Endodermal cell (in vitro differentiated cells): Measurements from ENCODE around the gene GLOD4. TPM values are rescaled to one million over a fixed set of nuclear protein-coding genes. Genes with fewer than 3 reads are reported as not detected.
A peak's percentile ranks its signal among the peaks of the same experiment; 100 is the strongest.

ENCODE experiments used
- DNase-seq: peaks from one replicate; pipeline ENCODE4 v3.0.0-alpha.2; 2017
- H3K27ac ChIP-seq: 2 replicates; pipeline ENCODE4 v1.5.1; 2013; ENCODE audit warnings: mild to moderate bottlenecking, low read depth, low read length, moderate library complexity
- H3K27me3 ChIP-seq: 2 replicates; pipeline ENCODE4 v1.6.1; 2013; ENCODE audit warnings: mild to moderate bottlenecking, low read length, moderate library complexity; ENCODE audit not compliant: insufficient read depth, control insufficient read depth, poor library complexity, severe bottlenecking
- H3K36me3 ChIP-seq: 2 replicates; pipeline ENCODE4 v1.7.0; 2013; ENCODE audit warnings: mild to moderate bottlenecking, low read length, moderate library complexity; ENCODE audit not compliant: control insufficient read depth, insufficient read depth
- H3K4me1 ChIP-seq: one replicate; pipeline ENCODE4 v1.7.0; 2013; ENCODE audit warnings: low read length; ENCODE audit not compliant: control insufficient read depth, insufficient read depth
- H3K4me3 ChIP-seq: 2 replicates; pipeline ENCODE4 v1.5.1; 2013; ENCODE audit warnings: mild to moderate bottlenecking, low read length, moderate library complexity
- H3K9ac ChIP-seq: 2 replicates; pipeline ENCODE4 v1.6.1; 2013; ENCODE audit warnings: mild to moderate bottlenecking, low read length, moderate library complexity; ENCODE audit not compliant: poor library complexity, severe bottlenecking; ENCODE audit errors: extremely low read depth
- H3K9me3 ChIP-seq: 2 replicates; pipeline ENCODE4 v1.6.1; 2013; ENCODE audit warnings: mild to moderate bottlenecking, low read length, moderate library complexity; ENCODE audit not compliant: control insufficient read depth
- H3K27ac Mint-ChIP-seq: 2 replicates; pipeline ENCODE4 v1.8.0; 2020; ENCODE audit warnings: mixed read lengths
- H3K27me3 Mint-ChIP-seq: 2 replicates; pipeline ENCODE4 v1.8.0; 2021; ENCODE audit warnings: mild to moderate bottlenecking, mixed read lengths; ENCODE audit not compliant: insufficient read depth
- H3K36me3 Mint-ChIP-seq: 2 replicates; pipeline ENCODE4 v1.8.0; 2020; ENCODE audit warnings: low read depth, mixed read lengths
- H3K4me1 Mint-ChIP-seq: 2 replicates; pipeline ENCODE4 v1.8.0; 2020; ENCODE audit warnings: mixed read lengths
- H3K4me3 Mint-ChIP-seq: 2 replicates; pipeline ENCODE4 v1.8.0; 2020; ENCODE audit warnings: mild to moderate bottlenecking, moderate library complexity, mixed read lengths
- H3K9me3 Mint-ChIP-seq: 2 replicates; pipeline ENCODE4 v1.8.0; 2020; ENCODE audit warnings: mild to moderate bottlenecking, mixed read lengths
- WGBS, 2 experiments: methylation state at CpG; one replicate each; pipeline versions ENCODE4 v1.1.5 to v1.1.7; 2013; ENCODE audit warnings: missing lambda C conversion rate in 2 of 2, mixed read lengths in 1 of 2; ENCODE audit not compliant: insufficient coverage in 1 of 2, insufficient read length in 1 of 2; 5-methylcytosine and 5-hydroxymethylcytosine counted together
- total RNA-seq, 2 donors: library from RNA; stranded (reverse); fragmentation: NEBNext Ultra II Directional in 1 of 2; extraction: Animal tissue kit (Norgen Biotek cat#: 25700) in 1 of 2; gene quantifications; 2 replicates in 1 of 2; 3 replicates in 1 of 2; pipeline ENCODE4 v1.2.1, GENCODE V29; 2021
- TF ChIP-seq, protein P1 (sequence below): fragments of 200-600 bp; sonication (generic); conservative IDR thresholded peaks from 2 replicates; pipeline ENCODE4 v1.5.0; 2021; ENCODE audit warnings: antibody characterized with exemption, mild to moderate bottlenecking

GLOD4 gene
- total RNA-seq, 2 donors from 2014 or later, result 81.6 to 95.1 TPM

DNA sequence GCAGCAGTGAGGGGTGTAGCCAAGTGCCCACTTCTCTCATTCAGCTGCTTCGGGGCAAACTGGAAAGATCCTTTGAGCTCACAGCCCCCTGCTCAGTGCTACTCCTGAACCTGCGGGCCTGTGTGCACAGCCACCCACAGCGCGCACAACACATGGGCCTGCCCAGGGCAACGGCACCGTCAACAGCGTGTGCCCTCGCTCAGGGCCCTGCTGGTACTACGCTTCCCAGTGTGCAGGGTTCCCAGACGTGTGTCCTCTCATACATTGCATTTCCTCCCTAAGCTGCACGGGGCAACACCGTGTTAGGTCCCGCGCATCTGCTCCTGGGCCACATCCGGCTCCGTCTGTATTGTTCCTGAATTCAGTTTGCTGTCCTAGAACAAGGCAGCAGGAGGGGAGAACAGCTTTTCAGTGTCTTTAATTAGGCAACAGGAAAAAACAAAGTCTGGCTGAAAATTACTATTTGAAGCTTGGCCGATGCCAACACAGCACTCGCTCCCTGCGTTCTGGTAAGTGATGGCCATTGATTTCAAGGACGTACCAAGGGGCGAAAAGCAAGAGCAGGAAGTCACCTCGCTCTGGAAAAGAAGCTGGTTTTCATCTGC is 15.3 kb upstream of the GLOD4 start:
- Mint-ChIP-seq H3K27ac (no peak overlapping the region), H3K36me3 (peaks cover 55% of the 10 kb centered on the region), H3K4me3 (no peak overlapping the region), H3K9me3 (no peaks in the 10 kb centered on the region), H3K27me3 (no peaks in the 10 kb centered on the region), H3K4me1 (peaks cover 15% of the 10 kb centered on the region)
- WGBS, 2 experiments, result 97% methylated on average over 20 to 22 of the region's 22 CpGs
- H3K9me3 ChIP-seq, result no peaks in the 10 kb centered on the region
- no peak overlapping the region for H3K27ac ChIP-seq
- H3K4me1 ChIP-seq, result no peaks in the 10 kb centered on the region
- no peaks in the 10 kb centered on the region for H3K27me3 ChIP-seq
- H3K36me3 ChIP-seq, result peaks cover 72% of the 10 kb centered on the region
- H3K9ac ChIP-seq, result no peak overlapping the region
- no peak overlapping the region for H3K4me3 ChIP-seq
- DNase-seq, result peak; percentile 38
- TF ChIP-seq, protein P1, sequence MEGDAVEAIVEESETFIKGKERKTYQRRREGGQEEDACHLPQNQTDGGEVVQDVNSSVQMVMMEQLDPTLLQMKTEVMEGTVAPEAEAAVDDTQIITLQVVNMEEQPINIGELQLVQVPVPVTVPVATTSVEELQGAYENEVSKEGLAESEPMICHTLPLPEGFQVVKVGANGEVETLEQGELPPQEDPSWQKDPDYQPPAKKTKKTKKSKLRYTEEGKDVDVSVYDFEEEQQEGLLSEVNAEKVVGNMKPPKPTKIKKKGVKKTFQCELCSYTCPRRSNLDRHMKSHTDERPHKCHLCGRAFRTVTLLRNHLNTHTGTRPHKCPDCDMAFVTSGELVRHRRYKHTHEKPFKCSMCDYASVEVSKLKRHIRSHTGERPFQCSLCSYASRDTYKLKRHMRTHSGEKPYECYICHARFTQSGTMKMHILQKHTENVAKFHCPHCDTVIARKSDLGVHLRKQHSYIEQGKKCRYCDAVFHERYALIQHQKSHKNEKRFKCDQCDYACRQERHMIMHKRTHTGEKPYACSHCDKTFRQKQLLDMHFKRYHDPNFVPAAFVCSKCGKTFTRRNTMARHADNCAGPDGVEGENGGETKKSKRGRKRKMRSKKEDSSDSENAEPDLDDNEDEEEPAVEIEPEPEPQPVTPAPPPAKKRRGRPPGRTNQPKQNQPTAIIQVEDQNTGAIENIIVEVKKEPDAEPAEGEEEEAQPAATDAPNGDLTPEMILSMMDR, result no peak

DNA sequence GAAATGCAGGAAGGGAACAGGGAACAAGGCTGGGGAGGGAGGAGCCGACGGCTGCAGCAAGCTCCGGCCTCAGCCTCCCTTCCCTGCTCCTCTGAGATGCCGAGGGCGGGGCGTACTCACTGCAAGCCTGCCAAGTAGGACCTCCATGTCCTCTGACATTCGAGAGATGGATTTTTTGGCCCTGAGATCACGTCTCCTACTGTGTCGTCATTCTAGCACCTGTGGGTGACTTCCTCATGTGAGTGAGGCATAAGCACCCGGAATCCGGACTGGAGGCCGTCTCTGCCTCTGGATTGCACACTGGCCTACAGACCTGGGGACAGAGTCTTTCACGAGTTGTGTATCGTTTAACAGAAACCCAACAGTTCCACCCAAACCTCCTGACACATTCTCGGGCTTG is 14.5 kb upstream of the GLOD4 start:
- Histone ChIP-seq H3K4me1 (no peaks in the 10 kb centered on the region), H3K9ac (no peak overlapping the region), H3K4me3 (no peak overlapping the region), H3K9me3 (no peaks in the 10 kb centered on the region), H3K27ac (no peak overlapping the region), H3K27me3 (no peaks in the 10 kb centered on the region), H3K36me3 (peaks cover 71% of the 10 kb centered on the region)
- 96 to 98% methylated on average over 9 to 15 of the region's 15 CpGs for WGBS, 2 experiments
- no peaks in the 10 kb centered on the region for H3K27me3 Mint-ChIP-seq
- peak; percentile 51 for DNase-seq
- no peaks in the 10 kb centered on the region for H3K9me3 Mint-ChIP-seq
- peaks cover 56% of the 10 kb centered on the region for H3K36me3 Mint-ChIP-seq
- TF ChIP-seq, protein P1, result no peak
- peaks cover 15% of the 10 kb centered on the region for H3K4me1 Mint-ChIP-seq
- H3K4me3 Mint-ChIP-seq, result no peak overlapping the region
- no peak overlapping the region for H3K27ac Mint-ChIP-seq

DNA sequence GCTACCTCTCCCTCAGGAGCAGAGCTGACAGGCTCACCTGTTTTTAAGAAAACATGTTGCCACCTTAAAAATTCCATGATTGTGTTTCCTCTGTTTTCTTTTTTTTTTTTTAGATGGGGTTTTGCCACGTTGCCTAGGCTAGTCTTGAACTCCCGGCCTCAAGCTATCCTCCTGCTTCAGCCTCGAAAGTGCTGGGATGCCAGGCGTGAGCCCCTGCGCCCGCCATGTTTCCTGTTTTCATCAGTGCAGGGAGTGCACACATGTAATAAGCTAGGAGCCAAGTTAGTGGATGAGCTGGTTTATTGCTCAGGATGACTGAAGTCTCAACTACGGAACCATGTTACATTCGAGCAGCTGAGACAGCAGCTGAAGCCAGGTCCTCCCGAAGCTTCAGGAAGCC is 13.6 kb upstream of the GLOD4 start:
- Mint-ChIP-seq H3K27me3 (no peaks in the 10 kb centered on the region), H3K4me3 (no peak overlapping the region), H3K9me3 (no peaks in the 10 kb centered on the region), H3K4me1 (peaks cover 15% of the 10 kb centered on the region), H3K36me3 (peaks cover 59% of the 10 kb centered on the region), H3K27ac (peak overlapping the region; percentile 76)
- DNase-seq, result peak; percentile 47
- Histone ChIP-seq H3K4me1 (no peaks in the 10 kb centered on the region), H3K9me3 (no peaks in the 10 kb centered on the region), H3K9ac (no peak overlapping the region), H3K27ac (no peak overlapping the region), H3K27me3 (no peaks in the 10 kb centered on the region), H3K36me3 (peaks cover 74% of the 10 kb centered on the region), H3K4me3 (no peak overlapping the region)
- TF ChIP-seq, protein P1, result no peak
- WGBS, 2 experiments, result 95 to 96% methylated on average over 5 to 9 of the region's 9 CpGs
